HG02981 (cell line): Measurements from ENCODE around the gene ACTR6.
"Not testable (repeated sequence)": the region's sequence is repeated elsewhere in the genome, so short reads cannot be mapped to it uniquely, and the experiment has no call there.

ENCODE experiments used
- ATAC-seq: cut with Tn5 transposase; IDR thresholded peaks from one replicate; pipeline ENCODE4 v1.9.1; 2021; ENCODE audit warnings: mild to moderate bottlenecking, moderate library complexity; ENCODE audit not compliant: unreplicated experiment

The ACTR6 gene

DNA sequence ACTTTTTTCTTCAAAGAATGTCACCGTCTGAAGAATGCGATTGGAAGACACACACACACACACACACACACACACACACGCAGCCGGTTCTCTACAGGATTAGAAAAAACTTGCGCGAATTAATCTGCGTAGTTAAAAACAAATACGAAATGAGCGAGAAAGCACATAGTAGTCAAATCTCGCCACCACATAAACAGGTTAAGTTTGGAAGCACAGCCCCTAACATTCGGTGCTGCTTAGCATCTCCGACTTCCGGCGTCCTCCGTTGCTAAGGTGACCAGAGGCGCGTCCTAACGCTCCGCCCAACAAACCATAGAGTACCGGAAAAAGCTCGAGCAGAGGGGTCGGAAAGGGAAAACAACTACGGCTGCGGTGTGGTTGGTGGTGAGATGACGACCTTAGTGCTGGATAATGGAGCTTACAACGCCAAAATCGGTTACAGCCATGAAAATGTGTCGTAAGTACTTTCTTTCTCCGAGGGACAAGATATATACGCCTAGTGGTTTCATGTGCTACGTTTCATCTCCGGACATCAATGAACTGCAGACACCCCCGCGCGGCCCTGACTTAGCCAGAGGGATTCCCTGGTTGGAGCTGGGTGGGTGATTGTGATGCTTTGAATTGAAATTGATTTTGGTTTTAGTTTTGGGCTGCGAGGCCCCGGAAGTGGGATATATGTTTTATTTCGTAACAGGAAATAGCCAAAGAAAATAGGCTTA, at the start of gene ACTR6:
TSS of gene ACTR6 (plus strand) at position 353 of the 719 bp plus-strand sequence. CDS start at position 390, 37 bp downstream.
- ATAC-seq: peak; percentile 92

- no peak for ATAC-seq
These were observed 48.8 kb upstream of the ACTR6 start for GRCh38 chr12:100151769-100152168.

DNA sequence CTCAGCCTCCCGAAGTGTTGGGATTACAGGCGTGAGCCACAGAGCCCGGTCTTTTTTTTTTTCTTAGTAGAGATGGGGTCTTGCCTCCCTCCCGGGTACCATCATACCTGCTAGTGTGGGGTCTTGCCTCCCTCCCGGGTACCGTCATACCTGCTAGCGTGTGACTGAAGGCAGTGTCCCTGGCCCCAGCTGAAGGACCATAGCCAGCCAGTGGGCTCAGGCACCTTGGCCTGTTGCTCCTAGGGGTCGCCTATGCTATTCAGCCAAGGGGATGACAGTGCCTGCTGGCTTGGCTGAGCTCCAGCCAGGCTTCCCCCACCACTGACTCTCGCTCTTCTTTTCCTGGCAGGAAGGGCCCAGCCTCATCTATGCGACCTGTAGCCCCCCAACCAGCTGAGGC, 47.5 kb upstream of the ACTR6 start:
- ATAC-seq: no peak

GRCh38 chr12:100154474-100155247, 46.0 kb upstream of the ACTR6 start:
- ATAC-seq: peak; percentile 79

DNA sequence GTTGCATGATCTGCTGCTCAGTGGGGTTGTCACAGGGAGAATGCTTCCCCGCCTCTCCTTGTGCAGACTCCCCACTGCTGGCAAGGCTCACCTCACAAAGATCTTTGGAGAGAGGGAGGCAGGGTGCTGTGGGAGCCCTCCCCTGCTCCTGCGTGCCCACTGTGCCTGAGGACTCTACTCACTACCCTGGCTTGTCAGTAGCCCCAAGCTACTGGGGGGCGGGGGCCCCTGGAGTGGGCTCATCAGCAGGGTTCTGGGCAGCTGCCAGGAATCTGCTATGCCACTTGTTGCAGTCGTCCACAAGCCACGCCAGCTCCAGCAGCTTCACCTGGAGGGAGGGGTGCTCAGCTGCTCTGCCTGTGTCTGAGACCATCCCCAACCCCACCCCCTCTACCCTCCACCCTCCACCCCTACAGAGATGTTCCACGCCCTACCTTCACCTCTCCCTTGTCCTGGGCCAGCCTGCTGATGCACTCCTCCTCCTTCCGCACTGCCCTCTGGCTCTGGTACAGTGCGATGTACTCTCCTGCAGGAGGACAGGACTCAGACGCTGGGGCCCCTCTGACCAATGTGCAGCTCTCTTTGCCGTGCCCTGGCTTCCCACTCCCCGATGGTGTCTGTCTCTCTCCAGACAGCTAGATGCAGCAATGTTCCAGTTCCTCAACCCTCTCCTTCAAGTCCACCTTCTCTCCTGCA, 43.7 kb upstream of the ACTR6 start:
- ATAC-seq: no peak

DNA sequence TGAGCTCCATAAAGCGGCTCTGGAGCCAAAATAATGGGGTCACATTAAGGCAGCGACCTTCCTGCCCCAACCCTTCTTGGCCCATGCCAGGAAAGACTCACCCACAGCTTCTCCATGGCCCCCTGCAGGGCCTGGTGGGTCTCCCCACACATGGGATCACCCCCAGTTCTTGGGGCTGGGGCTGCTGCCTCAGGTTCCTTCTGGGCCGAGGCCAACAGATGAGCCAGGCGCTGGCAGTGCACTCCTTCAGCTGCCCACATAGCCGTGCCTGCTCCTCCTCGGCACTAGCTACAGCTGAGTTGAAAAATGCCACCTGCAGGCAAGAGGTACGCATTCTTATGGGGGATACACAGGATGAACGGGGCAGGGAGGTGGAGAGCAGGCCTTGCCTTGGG, 43.2 kb upstream of the ACTR6 start:
- ATAC-seq: no peak

GRCh38 chr12:100158535-100158934, 42.1 kb upstream of the ACTR6 start:
- ATAC-seq: no peak

DNA sequence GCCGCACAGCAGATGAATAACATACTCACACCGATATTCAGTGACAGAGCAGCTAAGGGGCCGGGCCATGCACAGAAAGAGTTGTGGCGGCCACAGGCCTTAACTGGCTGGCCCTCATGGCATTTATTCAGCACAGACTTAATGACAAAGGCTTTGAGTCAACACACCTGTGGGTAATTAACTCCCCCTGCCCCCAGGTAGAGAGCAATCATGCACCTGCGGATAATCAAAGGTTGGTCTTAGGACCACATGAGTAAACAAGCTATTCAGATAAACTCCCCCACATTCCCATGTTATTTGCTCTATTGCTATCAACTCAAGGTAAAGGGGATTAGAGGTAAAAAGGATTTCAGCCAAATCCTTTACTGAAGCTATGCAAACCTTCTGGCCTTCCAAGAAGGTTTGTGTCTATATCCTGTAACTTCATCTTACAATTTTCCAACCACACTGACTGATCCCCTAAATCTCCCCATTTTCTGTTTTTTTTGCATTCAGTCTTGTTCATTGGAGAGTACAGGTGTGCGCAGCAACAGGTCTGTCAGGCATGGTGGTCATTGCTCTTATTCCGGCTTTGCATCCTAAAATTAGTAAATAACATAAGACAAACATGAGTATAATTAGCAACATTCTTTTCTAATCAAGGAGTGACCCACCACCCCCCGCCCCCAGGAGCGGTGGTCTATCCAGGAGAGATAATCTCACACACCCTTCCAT, 41.1 kb upstream of the ACTR6 start:
- no peak for ATAC-seq

GRCh38 chr12:100163416-100164152, 37.0 kb upstream of the ACTR6 start:
- peak; percentile 100 for ATAC-seq

- peak; percentile 5 for ATAC-seq
These were observed 36.4 kb upstream of the ACTR6 start for GRCh38 chr12:100164153-100164704.

DNA sequence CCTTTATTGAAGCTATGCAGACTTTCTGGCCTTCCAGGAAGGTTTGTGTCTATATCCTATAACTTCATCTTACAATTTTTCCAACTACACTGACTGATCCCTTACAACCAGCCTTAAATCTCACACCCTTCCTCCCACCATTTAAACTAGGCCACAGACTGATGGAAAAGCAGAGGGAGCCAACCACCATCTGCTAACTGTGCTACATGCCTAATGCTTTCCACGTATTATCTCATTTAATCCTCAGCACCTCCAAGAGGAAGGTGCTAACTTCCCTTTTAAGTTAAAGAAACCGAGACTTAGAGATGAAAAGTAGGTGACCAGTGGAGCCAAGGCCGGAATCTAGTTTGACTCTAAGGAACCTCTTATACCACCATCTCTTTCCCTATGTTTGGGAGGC, 35.3 kb upstream of the ACTR6 start:
- no peak for ATAC-seq

GRCh38 chr12:100166232-100166631, 34.4 kb upstream of the ACTR6 start:
- ATAC-seq: no peak

GRCh38 chr12:100168562-100168961, 32.1 kb upstream of the ACTR6 start:
- ATAC-seq: no peak

- ATAC-seq: no peak
These were observed 31.3 kb upstream of the ACTR6 start for GRCh38 chr12:100169345-100169744.

DNA sequence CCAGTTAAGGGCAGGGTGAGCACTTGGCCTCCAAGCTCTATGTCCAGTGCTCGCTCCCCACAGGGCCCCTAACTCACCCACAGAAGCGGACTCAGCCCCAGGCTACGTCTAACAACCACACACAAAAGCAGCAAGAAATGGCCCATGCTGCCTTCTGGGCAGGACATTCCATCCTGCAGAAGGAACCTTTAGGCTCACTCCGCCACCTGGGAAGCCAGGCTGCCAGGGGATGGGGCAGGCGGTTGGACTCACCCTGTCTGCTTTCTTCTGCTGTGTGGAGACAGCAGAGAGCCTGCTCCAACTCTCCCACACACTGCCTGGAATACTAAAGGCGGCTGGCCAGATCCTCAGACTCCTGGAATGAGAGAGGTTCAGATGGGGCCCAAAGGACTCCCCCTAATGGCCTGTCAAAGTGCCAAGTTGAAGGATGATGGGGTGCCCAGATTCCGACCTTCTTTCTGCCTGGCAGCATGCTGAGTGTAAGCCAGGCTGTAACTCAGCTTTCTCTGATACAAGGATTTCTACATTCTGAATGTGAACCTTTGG, 30.2 kb upstream of the ACTR6 start:
- ATAC-seq: no peak

GRCh38 chr12:100171248-100171647, 29.4 kb upstream of the ACTR6 start:
- ATAC-seq: no peak

GRCh38 chr12:100173111-100173510, 27.5 kb upstream of the ACTR6 start:
- no peak for ATAC-seq

- no peak for ATAC-seq
These were observed 26.1 kb upstream of the ACTR6 start for GRCh38 chr12:100174495-100174894.

GRCh38 chr12:100176493-100176892, 24.1 kb upstream of the ACTR6 start:
- ATAC-seq: not testable (repeated sequence)

- no peak for ATAC-seq
These were observed 21.4 kb upstream of the ACTR6 start for GRCh38 chr12:100179252-100179651.
